Neural progenitor cell (in vitro differentiated cells): ENCODE measurements around the gene SIRT7. TPM values are rescaled to one million over a fixed set of nuclear protein-coding genes. Genes with fewer than 3 reads are reported as not detected.

Experiments used
- DNase-seq: peaks from one replicate; pipeline ENCODE4 v3.0.0-alpha.2; 2016; ENCODE audit warnings: low spot score
- H2AFZ ChIP-seq: fragments of 200-600 bp; sonication (generic); replicated peaks from 2 replicates; pipeline ENCODE4 v1.6.1; 2016; ENCODE audit warnings: antibody characterized with exemption
- H3F3A ChIP-seq: fragments of 200-600 bp; sonication (generic); 2 replicates; pipeline ENCODE4 v1.6.1; 2016; ENCODE audit warnings: antibody characterized with exemption, low read depth
- H3K27ac ChIP-seq: fragments of 200-600 bp; sonication (generic); 2 replicates; pipeline ENCODE4 v1.5.1; 2016; ENCODE audit warnings: mild to moderate bottlenecking
- H3K27me3 ChIP-seq: fragments of 200-600 bp; sonication (generic); 2 replicates; pipeline ENCODE4 v1.6.1; 2016; ENCODE audit warnings: mild to moderate bottlenecking, moderate library complexity
- H3K36me3 ChIP-seq: fragments of 200-600 bp; sonication (generic); 2 replicates; pipeline ENCODE4 v1.5.1; 2016
- H3K4me1 ChIP-seq: fragments of 200-600 bp; sonication (generic); 2 replicates; pipeline ENCODE4 v1.6.1; 2016; ENCODE audit warnings: mixed run types
- H3K4me2 ChIP-seq: fragments of 200-600 bp; sonication (generic); 2 replicates; pipeline ENCODE4 v1.6.1; 2016
- H3K4me3 ChIP-seq: fragments of 200-600 bp; sonication (generic); 2 replicates; pipeline ENCODE4 v1.5.1; 2016
- H3K79me2 ChIP-seq: fragments of 200-600 bp; sonication (generic); 2 replicates; pipeline ENCODE4 v1.6.1; 2016; ENCODE audit warnings: low read depth
- H3K9ac ChIP-seq: fragments of 200-600 bp; sonication (generic); 2 replicates; pipeline ENCODE4 v1.6.1; 2016
- H3K9me3 ChIP-seq: fragments of 200-600 bp; sonication (generic); 2 replicates; pipeline ENCODE4 v1.5.1; 2016; ENCODE audit warnings: low read depth
- H4K20me1 ChIP-seq: fragments of 200-600 bp; sonication (generic); 2 replicates; pipeline ENCODE4 v1.6.1; 2016; ENCODE audit warnings: low read depth
- H3K27ac Mint-ChIP-seq: 3 replicates; pipeline ENCODE4 v1.8.0; 2021; ENCODE audit warnings: mixed read lengths
- H3K27me3 Mint-ChIP-seq: 2 replicates; pipeline ENCODE4 v1.8.0; 2022; ENCODE audit warnings: low read depth, mild to moderate bottlenecking, inconsistent platforms, moderate library complexity, mixed read lengths; ENCODE audit not compliant: insufficient read depth
- H3K36me3 Mint-ChIP-seq: 3 replicates; pipeline ENCODE4 v1.8.0; 2021; ENCODE audit warnings: mixed read lengths
- H3K4me1 Mint-ChIP-seq: 3 replicates; pipeline ENCODE4 v1.8.0; 2021; ENCODE audit warnings: mixed read lengths
- H3K4me3 Mint-ChIP-seq: 3 replicates; pipeline ENCODE4 v1.8.0; 2021; ENCODE audit warnings: mild to moderate bottlenecking, moderate library complexity, mixed read lengths
- H3K9me3 Mint-ChIP-seq: 3 replicates; pipeline ENCODE4 v1.8.0; 2020; ENCODE audit warnings: mixed read lengths
- CTCF ChIP-seq: fragments of 200-600 bp; sonication (generic); IDR thresholded peaks from 2 replicates; pipeline ENCODE4 v1.5.1; 2017; ENCODE audit warnings: antibody characterized with exemption, mild to moderate bottlenecking
- EZH2 ChIP-seq: fragments of 200-600 bp; sonication (generic); IDR thresholded peaks from 2 replicates; pipeline ENCODE4 v1.6.1; 2017; ENCODE audit warnings: antibody characterized with exemption, mild to moderate bottlenecking, moderate library complexity
- EZH2phosphoT487 ChIP-seq: fragments of 200-600 bp; sonication (generic); IDR thresholded peaks from 2 replicates; pipeline ENCODE4 v1.6.1; 2017; ENCODE audit warnings: antibody characterized with exemption
- total RNA-seq: library from RNA; depleted of rRNA; stranded (reverse); fragments of >200 nt; gene quantifications from 2 replicates; pipeline ENCODE4 v1.2.3, GENCODE V29; 2015; ENCODE audit warnings: low replicate concordance

SIRT7 gene
- total RNA-seq, 1 donor from 2014 or later, result 5.1 TPM

- H3K4me3 Mint-ChIP-seq, result peak within 1 kb of the TSS; percentile 88
- H3K4me1 ChIP-seq, result peaks cover 14% of the 10 kb centered on the region
- peaks cover 4% of the 10 kb centered on the region for H3K27me3 Mint-ChIP-seq
- H2AFZ ChIP-seq, result peak within 1 kb of the TSS; percentile 80
- no peaks in the 10 kb centered on the region for H3K27me3 ChIP-seq
- H3K4me3 ChIP-seq, result peak within 1 kb of the TSS; percentile 86
- H3K4me2 ChIP-seq, result peak within 1 kb of the TSS; percentile 99
- H3K4me1 Mint-ChIP-seq, result peaks cover 16% of the 10 kb centered on the region
- H3K27ac ChIP-seq, result peak within 1 kb of the TSS; percentile 42
- no peaks in the 10 kb centered on the region for H3K9me3 ChIP-seq
- H3K36me3 ChIP-seq, result no peaks in the 10 kb centered on the region
- H3F3A ChIP-seq, result peaks cover 62% of the 10 kb centered on the region
- H4K20me1 ChIP-seq, result peaks cover 35% of the 10 kb centered on the region
- H3K36me3 Mint-ChIP-seq, result peaks cover 3% of the 10 kb centered on the region
- H3K9ac ChIP-seq, result peak within 1 kb of the TSS; percentile 73
- peak; percentile 93 for DNase-seq
- H3K27ac Mint-ChIP-seq, result peak within 1 kb of the TSS; percentile 79
- no peaks in the 10 kb centered on the region for H3K9me3 Mint-ChIP-seq
- TF ChIP-seq CTCF (no peak), EZH2phosphoT487 (no peak), EZH2 (no peak)
- H3K79me2 ChIP-seq, result peaks cover 28% of the 10 kb centered on the region
Measured at GRCh38 chr17:81870981-81871386, 47.0 kb downstream of the SIRT7 start, which contains the start of gene ARHGDIA. Gene ARHGDIA (minus strand): TSS chr17:81871337. CDS start chr17:81869930, 1,407 bp downstream.

- peak overlapping the region; percentile 99 for H3K4me2 ChIP-seq
- H3K36me3 Mint-ChIP-seq, result peaks cover 3% of the 10 kb centered on the region
- peaks cover 35% of the 10 kb centered on the region for H4K20me1 ChIP-seq
- no peak overlapping the region for H3K27ac ChIP-seq
- peaks cover 62% of the 10 kb centered on the region for H3F3A ChIP-seq
- no peaks in the 10 kb centered on the region for H3K27me3 ChIP-seq
- peaks cover 16% of the 10 kb centered on the region for H3K4me1 Mint-ChIP-seq
- peak; percentile 69 for DNase-seq
- H3K4me3 ChIP-seq, result peak overlapping the region; percentile 86
- TF ChIP-seq CTCF (no peak), EZH2 (no peak), EZH2phosphoT487 (no peak)
- peaks cover 28% of the 10 kb centered on the region for H3K79me2 ChIP-seq
- no peaks in the 10 kb centered on the region for H3K9me3 Mint-ChIP-seq
- no peak overlapping the region for H3K27ac Mint-ChIP-seq
- H3K9ac ChIP-seq, result peak overlapping the region; percentile 65
- peaks cover 14% of the 10 kb centered on the region for H3K4me1 ChIP-seq
- no peaks in the 10 kb centered on the region for H3K9me3 ChIP-seq
- H3K4me3 Mint-ChIP-seq, result peak overlapping the region; percentile 86
- H2AFZ ChIP-seq, result no peak overlapping the region
- H3K36me3 ChIP-seq, result no peaks in the 10 kb centered on the region
- peaks cover 6% of the 10 kb centered on the region for H3K27me3 Mint-ChIP-seq
Measured at GRCh38 chr17:81870131-81870980, 47.6 kb downstream of the SIRT7 start.

DNA sequence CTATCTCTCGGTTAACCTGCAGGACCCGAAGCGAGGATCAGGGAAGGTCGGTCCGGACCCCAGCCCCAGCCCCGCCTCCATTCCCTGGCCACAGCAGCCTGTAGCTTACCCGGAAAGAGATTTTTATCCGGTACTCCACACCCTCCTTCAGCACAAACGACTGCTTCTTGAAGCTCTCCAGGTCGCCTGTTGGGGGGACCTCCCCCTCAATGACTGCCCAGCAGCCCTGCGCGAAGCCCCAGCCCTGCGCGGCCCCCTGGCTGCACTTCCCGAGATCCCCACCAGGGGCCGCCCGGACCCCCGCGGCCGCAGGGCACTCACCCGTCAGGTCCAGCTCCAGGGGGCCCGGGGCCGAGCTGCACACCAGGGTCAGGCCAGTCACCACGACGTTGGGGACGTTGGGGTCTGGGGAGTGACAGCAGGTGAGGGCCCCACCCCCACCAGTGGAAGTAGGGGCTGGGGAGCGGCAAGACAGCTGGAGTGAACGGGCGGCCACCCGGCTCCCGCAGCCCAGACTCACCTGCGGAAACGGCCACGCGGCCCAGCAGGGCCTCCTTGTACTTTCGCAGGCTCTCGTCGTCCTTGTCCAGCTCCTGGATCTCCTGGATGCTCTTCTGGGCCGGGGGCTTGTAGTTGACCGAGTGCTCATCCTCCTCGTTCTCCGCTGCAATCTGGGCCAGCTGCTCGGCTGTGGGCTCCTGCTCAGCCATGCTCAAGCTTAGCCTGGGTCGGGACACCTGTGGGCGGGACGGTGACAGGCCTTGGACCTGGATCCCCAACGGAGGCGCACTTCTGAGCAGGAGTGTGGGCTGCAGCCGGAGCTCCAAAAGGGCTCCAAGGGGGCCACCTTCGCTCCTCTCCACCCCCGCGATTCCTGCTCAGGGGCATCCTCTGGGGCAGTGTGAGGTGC lies 48.5 kb downstream of the SIRT7 start:
- peak overlapping the region; percentile 86 for H3K4me3 ChIP-seq
- H3K9ac ChIP-seq, result no peak overlapping the region
- H3K36me3 ChIP-seq, result no peaks in the 10 kb centered on the region
- Mint-ChIP-seq H3K4me1 (peaks cover 16% of the 10 kb centered on the region), H3K36me3 (peaks cover 3% of the 10 kb centered on the region), H3K27ac (no peak overlapping the region), H3K27me3 (peaks cover 6% of the 10 kb centered on the region), H3K4me3 (peak overlapping the region; percentile 86), H3K9me3 (no peaks in the 10 kb centered on the region)
- no peaks in the 10 kb centered on the region for H3K9me3 ChIP-seq
- H3K79me2 ChIP-seq, result peaks cover 28% of the 10 kb centered on the region
- no peaks in the 10 kb centered on the region for H3K27me3 ChIP-seq
- TF ChIP-seq EZH2 (no peak), CTCF (peak; percentile 91), EZH2phosphoT487 (no peak)
- H2AFZ ChIP-seq, result no peak overlapping the region
- peaks cover 60% of the 10 kb centered on the region for H3F3A ChIP-seq
- no peak overlapping the region for H3K27ac ChIP-seq
- DNase-seq, result peak; percentile 68
- peak overlapping the region; percentile 99 for H3K4me2 ChIP-seq
- H4K20me1 ChIP-seq, result peaks cover 41% of the 10 kb centered on the region
- peaks cover 14% of the 10 kb centered on the region for H3K4me1 ChIP-seq
